Subcutaneous abdominal adipose tissue (tissue), 5 donors: ENCODE measurements around the gene CELF5.

ENCODE experiments used
- H3K27ac ChIP-seq: one replicate; pipeline ENCODE4 v1.7.0; 2013; ENCODE audit warnings: low read depth, mild to moderate bottlenecking, inconsistent platforms, low read length, moderate library complexity
- H3K27me3 ChIP-seq, 5 donors: one replicate each; pipeline ENCODE4 v1.7.0; 2013; ENCODE audit warnings: low read length in 5 of 5, inconsistent platforms in 1 of 5; ENCODE audit not compliant: control insufficient read depth in 5 of 5, insufficient read depth in 4 of 5
- H3K36me3 ChIP-seq, 5 donors: one replicate each; pipeline ENCODE4 v1.7.0; 2013; ENCODE audit warnings: low read length in 5 of 5; ENCODE audit not compliant: control insufficient read depth in 5 of 5, insufficient read depth in 5 of 5
- H3K4me1 ChIP-seq, 5 donors: one replicate each; pipeline ENCODE4 v1.7.0; 2013; ENCODE audit warnings: low read length in 5 of 5, mild to moderate bottlenecking in 3 of 5, moderate library complexity in 1 of 5; ENCODE audit not compliant: control insufficient read depth in 5 of 5, insufficient read depth in 5 of 5
- H3K4me3 ChIP-seq, 5 donors: one replicate each; pipeline ENCODE4 v1.7.0; 2013; ENCODE audit warnings: low read length in 5 of 5, low read depth in 1 of 5
- H3K9ac ChIP-seq, 5 donors: one replicate each; pipeline ENCODE4 v1.7.0; 2013; ENCODE audit warnings: low read length in 5 of 5, mild to moderate bottlenecking in 4 of 5, moderate library complexity in 3 of 5
- H3K9me3 ChIP-seq, 5 donors: one replicate each; pipeline ENCODE4 v1.7.0; 2013; ENCODE audit warnings: low read length in 5 of 5; ENCODE audit not compliant: control insufficient read depth in 5 of 5
- donor health status: healthy.
- donor health status: healthy.
- donor health status: healthy.
- donor health status: healthy.
- donor health status: healthy.

CELF5 gene

DNA sequence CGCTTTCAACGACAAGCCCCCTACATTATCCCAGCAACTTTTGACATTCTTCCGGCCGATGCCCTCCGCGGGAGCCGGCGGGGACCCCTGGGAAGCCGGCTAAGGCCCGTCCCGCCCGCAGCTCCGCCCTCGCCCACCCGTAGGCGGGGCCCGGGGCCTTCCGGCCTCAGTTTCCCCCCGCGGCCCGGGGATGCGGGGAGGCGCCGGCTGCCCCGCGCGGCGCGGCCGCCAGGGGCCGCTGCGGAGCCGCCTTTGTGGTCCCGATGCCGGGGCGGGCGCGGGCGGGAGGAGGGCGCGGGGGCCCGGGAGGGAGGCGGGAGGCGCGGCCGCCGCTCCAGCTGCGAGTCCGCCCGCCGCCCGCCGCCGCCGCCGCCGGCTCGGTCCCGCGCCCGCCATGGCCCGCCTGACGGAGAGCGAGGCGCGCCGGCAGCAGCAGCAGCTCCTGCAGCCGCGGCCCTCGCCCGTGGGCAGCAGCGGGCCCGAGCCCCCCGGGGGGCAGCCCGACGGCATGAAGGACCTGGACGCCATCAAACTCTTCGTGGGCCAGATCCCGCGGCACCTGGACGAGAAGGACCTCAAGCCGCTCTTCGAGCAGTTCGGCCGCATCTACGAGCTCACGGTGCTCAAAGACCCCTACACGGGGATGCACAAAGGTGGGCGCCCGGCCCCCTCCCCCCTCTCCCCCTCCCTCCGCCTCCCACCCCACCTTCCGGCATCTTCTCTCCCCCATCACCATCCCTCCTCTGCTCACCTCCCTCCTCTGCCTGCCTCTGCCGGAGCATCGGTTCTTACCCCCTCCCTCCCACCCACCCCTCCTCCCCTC lies at the start of gene CELF5:
Gene CELF5, plus strand, starts transcription at position 316 of the 823 bp plus-strand sequence. Its CDS starts 79 bp downstream, at position 395.
- H3K9ac ChIP-seq, result no peak within 1 kb of the TSS
- H3K36me3 ChIP-seq, result no peaks in the 10 kb centered on the region
- no peaks in the 10 kb centered on the region for H3K9me3 ChIP-seq
- no peak within 1 kb of the TSS for H3K27ac ChIP-seq
- H3K4me1 ChIP-seq, result no peaks in the 10 kb centered on the region
- H3K4me3 ChIP-seq, result peak within 1 kb of the TSS in 1 of 5 donors; percentile 40
- H3K27me3 ChIP-seq, result peaks cover 27 to 47% (median 33%) of the 10 kb centered on the region in 5 donors

DNA sequence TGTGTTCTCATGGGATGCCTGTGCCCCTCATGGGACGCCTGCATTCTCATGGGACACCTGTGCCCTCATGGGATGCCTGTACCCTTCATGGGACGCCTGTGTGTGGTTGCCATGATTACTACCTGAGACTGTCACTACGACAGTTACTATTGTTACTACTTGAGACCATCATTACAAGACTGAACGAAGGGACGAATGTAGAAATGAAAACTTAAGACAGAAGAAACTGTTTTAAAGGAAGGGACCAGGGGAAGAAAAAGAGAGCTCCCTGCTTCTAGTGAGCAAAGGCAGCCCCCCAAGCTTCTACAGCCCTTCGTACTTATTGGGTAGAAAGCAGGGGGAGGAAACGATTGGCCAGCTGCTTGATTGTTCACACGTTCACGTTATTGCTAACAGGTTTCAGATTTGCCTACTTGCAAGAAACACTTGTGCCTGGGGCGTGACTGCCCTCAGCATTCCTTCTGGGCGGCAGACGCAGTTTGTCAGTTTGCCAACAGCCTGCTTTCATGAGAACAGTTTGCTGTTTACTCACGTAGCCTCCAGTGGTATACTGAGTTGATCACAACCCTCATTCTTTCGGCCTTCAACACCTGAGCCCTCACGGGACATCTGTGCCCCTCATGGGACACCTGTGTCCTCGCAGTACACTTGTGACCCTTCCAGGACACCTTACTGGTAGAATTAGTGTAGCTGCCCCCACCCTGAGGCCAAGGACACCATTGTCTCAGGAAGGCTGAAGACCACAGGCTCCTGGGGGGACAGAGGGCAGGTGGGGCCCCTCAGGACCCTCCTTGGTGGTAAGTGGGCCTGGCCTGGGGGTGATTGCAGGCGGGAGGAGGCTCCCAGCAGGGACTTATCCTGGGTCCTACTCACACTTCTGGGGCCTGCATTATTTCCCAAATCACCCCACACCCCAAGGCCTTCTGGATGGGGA lies 48.4 kb upstream of the CELF5 start:
- Histone ChIP-seq H3K27ac (no peak overlapping the region), H3K4me3 (no peak overlapping the region), H3K4me1 (peaks cover 0 to 45% (median 24%) of the 10 kb centered on the region in 5 donors), H3K9me3 (no peaks in the 10 kb centered on the region), H3K36me3 (no peaks in the 10 kb centered on the region), H3K27me3 (peaks cover 0 to 7% (median 3%) of the 10 kb centered on the region in 5 donors), H3K9ac (peak overlapping the region in 2 of 5 donors; percentile 12 to 51)

DNA sequence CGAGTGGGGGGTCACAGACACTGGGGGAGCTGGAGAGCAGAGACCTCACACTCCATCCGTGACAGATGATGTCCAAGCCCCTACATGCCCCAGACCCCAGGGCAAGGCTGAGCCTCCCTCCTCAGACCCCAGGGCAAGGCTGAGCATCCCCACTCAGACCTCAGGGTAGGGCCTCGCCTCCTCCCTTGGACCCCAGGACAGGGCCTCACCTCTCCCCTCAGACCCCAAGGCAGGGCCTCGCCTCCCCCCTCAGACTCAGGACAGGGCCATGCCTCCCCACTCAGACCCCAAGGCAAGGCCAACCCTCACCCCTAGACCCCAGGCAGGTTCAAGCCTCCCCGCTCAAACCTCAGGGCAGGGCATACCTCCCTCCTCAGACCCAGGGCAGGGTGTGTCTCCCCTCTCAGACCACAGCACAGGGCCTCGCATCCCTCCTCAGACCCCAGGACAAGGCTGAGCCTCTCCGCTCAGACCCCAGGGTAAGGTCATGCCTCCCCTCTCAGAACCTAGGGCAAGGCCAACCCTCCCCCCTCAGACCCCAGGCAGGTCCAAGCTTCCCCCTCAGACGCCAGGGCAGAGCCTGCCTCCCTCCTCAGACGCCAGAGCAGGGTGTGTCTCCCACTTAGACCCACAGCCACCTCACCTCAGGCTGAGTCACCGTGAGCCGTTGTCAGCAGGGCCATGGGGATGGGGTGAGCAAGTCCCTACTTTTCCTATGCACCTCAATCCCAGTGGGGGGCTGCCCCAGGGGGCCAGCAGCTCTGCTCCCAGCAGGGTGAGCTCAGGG lies 47.6 kb upstream of the CELF5 start:
- H3K27me3 ChIP-seq, result peaks cover 0 to 6% (median 3%) of the 10 kb centered on the region in 5 donors
- H3K4me1 ChIP-seq, result peaks cover 0 to 45% (median 24%) of the 10 kb centered on the region in 5 donors
- H3K27ac ChIP-seq, result no peak overlapping the region

DNA sequence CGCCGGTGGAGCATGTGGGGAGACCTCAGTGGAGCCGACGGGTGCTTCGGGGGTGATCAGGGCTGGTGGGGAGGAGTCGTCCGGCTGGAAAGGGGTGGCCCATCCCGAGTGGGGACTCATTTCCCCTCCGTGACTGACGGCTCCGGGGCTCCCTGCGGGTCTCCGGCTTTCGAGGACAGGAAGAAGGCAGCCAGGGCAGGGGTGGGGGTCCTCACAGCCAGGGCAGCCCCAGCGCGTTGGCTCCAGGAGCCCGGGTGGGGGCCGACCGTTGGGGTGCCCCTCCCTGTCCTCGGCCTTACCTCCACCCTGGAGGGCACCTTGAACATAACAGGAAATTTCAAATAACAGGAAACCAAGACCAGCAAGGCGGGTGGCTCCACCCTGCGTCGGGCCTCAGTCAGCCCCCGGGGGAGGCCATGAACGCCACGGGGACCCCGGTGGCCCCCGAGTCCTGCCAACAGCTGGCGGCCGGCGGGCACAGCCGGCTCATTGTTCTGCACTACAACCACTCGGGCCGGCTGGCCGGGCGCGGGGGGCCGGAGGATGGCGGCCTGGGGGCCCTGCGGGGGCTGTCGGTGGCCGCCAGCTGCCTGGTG lies 46.0 kb upstream of the CELF5 start, which contains the start of gene S1PR4:
Gene S1PR4, plus strand, starts transcription at position 393 of the 596 bp plus-strand sequence. Its CDS starts 24 bp downstream, at position 417.
- no peaks in the 10 kb centered on the region for H3K36me3 ChIP-seq
- H3K27ac ChIP-seq, result no peak within 1 kb of the TSS
- peaks cover 0 to 6% (median 2%) of the 10 kb centered on the region in 5 donors for H3K27me3 ChIP-seq
- peak within 1 kb of the TSS in 3 of 5 donors; percentile 9 to 49 (median 45) for H3K4me3 ChIP-seq
- peak within 1 kb of the TSS in 3 of 5 donors; percentile 35 to 58 (median 41) for H3K9ac ChIP-seq
- H3K4me1 ChIP-seq, result peaks cover 0 to 45% (median 24%) of the 10 kb centered on the region in 5 donors
- no peaks in the 10 kb centered on the region for H3K9me3 ChIP-seq

More for the DNA sequence above, 47.6 kb upstream of the CELF5 start:
- H3K4me3 ChIP-seq, result no peak overlapping the region
- H3K9ac ChIP-seq, result peak overlapping the region in 2 of 5 donors; percentile 12 to 51
- no peaks in the 10 kb centered on the region for H3K9me3 ChIP-seq
- no peaks in the 10 kb centered on the region for H3K36me3 ChIP-seq

DNA sequence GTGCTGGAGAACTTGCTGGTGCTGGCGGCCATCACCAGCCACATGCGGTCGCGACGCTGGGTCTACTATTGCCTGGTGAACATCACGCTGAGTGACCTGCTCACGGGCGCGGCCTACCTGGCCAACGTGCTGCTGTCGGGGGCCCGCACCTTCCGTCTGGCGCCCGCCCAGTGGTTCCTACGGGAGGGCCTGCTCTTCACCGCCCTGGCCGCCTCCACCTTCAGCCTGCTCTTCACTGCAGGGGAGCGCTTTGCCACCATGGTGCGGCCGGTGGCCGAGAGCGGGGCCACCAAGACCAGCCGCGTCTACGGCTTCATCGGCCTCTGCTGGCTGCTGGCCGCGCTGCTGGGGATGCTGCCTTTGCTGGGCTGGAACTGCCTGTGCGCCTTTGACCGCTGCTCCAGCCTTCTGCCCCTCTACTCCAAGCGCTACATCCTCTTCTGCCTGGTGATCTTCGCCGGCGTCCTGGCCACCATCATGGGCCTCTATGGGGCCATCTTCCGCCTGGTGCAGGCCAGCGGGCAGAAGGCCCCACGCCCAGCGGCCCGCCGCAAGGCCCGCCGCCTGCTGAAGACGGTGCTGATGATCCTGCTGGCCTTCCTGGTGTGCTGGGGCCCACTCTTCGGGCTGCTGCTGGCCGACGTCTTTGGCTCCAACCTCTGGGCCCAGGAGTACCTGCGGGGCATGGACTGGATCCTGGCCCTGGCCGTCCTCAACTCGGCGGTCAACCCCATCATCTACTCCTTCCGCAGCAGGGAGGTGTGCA lies 45.3 kb upstream of the CELF5 start:
- H3K4me3 ChIP-seq, result peak overlapping the region in 3 of 5 donors; percentile 9 to 49 (median 45)
- H3K36me3 ChIP-seq, result no peaks in the 10 kb centered on the region
- peak overlapping the region in 3 of 5 donors; percentile 23 to 58 (median 41) for H3K9ac ChIP-seq
- peaks cover 0 to 45% (median 24%) of the 10 kb centered on the region in 5 donors for H3K4me1 ChIP-seq
- H3K27ac ChIP-seq, result no peak overlapping the region
- H3K9me3 ChIP-seq, result no peaks in the 10 kb centered on the region
- peaks cover 0 to 6% (median 2%) of the 10 kb centered on the region in 5 donors for H3K27me3 ChIP-seq

DNA sequence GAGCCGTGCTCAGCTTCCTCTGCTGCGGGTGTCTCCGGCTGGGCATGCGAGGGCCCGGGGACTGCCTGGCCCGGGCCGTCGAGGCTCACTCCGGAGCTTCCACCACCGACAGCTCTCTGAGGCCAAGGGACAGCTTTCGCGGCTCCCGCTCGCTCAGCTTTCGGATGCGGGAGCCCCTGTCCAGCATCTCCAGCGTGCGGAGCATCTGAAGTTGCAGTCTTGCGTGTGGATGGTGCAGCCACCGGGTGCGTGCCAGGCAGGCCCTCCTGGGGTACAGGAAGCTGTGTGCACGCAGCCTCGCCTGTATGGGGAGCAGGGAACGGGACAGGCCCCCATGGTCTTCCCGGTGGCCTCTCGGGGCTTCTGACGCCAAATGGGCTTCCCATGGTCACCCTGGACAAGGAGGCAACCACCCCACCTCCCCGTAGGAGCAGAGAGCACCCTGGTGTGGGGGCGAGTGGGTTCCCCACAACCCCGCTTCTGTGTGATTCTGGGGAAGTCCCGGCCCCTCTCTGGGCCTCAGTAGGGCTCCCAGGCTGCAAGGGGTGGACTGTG lies 44.6 kb upstream of the CELF5 start:
- peaks cover 0 to 6% (median 2%) of the 10 kb centered on the region in 5 donors for H3K27me3 ChIP-seq
- H3K4me1 ChIP-seq, result peaks cover 0 to 48% (median 27%) of the 10 kb centered on the region in 5 donors
- H3K27ac ChIP-seq, result no peak overlapping the region
- peak overlapping the region in 1 of 5 donors; percentile 23 for H3K9ac ChIP-seq
- H3K4me3 ChIP-seq, result peak overlapping the region in 3 of 5 donors; percentile 19 to 49 (median 45)
- H3K9me3 ChIP-seq, result no peaks in the 10 kb centered on the region
- no peaks in the 10 kb centered on the region for H3K36me3 ChIP-seq

DNA sequence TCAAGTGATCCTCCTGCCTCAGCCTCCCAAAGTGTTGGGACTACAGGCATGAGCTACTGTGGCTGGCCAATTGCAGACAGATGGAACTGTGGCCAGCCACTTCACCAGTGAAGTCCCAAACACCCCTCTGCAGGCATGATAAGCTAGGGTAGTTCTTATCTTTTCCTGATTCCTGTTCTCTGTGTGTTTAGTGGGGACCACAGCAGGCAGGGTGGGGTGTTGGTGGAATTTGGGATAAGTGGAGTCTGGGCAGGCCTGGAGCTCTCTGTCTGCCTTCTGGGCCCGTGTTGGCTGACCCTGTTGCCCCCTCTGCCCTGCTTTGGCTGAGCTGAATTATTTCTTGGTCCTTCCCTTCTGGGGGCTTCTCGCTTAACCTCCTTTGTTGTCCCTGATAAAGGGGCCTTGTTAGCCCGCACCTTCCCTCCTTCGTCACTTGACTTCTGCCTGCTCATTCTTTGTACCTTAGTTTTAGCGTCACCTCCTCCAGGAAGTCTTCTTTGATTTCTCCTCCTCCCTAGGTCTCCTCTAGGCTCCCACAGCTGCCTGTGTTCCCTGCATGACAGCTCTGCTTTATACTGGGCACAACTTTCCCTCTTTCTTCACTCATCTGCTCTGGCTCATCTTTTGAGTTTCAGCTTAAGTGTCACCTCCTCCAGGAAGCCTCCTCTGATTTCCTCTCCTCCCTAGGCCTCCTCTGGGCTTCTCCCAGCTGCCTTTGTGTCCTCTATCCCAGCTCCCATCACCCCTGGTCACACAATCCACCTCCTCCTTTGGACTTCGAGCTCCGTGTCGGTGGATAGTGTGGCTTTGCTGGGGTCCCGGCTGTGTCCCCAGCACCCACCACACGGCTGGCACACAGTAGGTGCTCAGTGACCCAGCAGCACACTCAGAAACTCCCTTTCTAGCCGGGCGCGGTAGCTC lies 40.5 kb upstream of the CELF5 start:
- no peaks in the 10 kb centered on the region for H3K27me3 ChIP-seq
- peaks cover 0 to 1% (median 0%) of the 10 kb centered on the region in 5 donors for H3K36me3 ChIP-seq
- no peaks in the 10 kb centered on the region for H3K9me3 ChIP-seq
- H3K27ac ChIP-seq, result no peak overlapping the region
- H3K9ac ChIP-seq, result no peak overlapping the region
- H3K4me3 ChIP-seq, result no peak overlapping the region
- H3K4me1 ChIP-seq, result peaks cover 9 to 56% (median 39%) of the 10 kb centered on the region in 5 donors
